HUES48 (cell line): ENCODE measurements around the gene GPC6.

ENCODE experiments used
- H3K27ac ChIP-seq: one replicate; pipeline ENCODE4 v1.7.0; 2013; ENCODE audit warnings: low read depth, low read length, inconsistent platforms
- H3K27me3 ChIP-seq: 2 replicates; pipeline ENCODE4 v1.6.1; 2013; ENCODE audit warnings: mild to moderate bottlenecking, low read length; ENCODE audit not compliant: control insufficient read depth, insufficient read depth
- H3K36me3 ChIP-seq: 2 replicates; pipeline ENCODE4 v1.6.1; 2013; ENCODE audit warnings: low read length; ENCODE audit not compliant: control insufficient read depth, insufficient read depth
- H3K4me1 ChIP-seq: 2 replicates; pipeline ENCODE4 v1.6.1; 2013; ENCODE audit warnings: mild to moderate bottlenecking, low read length; ENCODE audit not compliant: control insufficient read depth, insufficient read depth
- H3K4me3 ChIP-seq: 2 replicates; pipeline ENCODE4 v1.5.1; 2013; ENCODE audit warnings: mild to moderate bottlenecking, low read depth, low read length
- H3K9ac ChIP-seq: 2 replicates; pipeline ENCODE4 v1.6.1; 2013; ENCODE audit warnings: mild to moderate bottlenecking, low read depth, low read length, moderate library complexity
- H3K9me3 ChIP-seq: 2 replicates; pipeline ENCODE4 v1.6.1; 2013; ENCODE audit warnings: low read length; ENCODE audit not compliant: control insufficient read depth, insufficient read depth

GPC6 gene

DNA sequence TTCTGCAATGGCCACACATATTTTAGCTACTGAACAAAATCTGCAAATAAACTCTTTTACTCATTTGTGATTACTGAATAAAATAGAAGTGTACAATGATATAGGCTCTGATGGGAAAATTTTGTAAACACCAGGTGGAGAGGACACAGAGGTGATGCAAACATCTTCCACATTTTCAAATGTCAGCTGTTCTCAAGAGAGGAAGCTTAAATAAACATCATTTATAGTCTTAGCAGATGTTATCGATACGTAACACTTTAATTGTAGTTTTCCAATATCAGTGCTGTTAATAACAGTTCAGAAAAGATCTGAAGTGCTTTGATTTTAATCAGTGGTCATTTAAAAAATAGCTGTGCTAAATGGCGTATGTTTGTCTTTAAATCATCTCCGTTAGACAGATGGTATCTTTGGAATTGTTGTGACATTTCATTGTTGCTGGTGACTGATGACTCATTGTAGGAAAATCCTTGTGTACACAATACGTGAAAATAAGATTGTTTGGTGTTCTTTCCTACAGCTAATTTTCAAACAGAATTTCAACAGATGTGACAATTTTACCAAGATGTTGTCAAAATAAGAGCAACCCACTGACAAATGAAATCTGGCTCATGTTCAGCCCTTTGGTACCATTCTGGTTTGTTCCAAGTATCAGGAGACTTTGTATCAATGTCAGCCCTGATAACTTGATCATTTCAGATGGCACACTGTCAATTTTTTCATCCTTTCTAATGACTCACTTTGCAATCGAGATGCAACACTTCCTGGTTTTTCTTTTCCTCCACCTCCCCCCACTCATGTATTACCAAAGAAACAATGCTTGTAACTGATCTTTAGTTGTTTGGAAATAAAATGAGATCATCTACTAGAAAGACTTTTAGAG lies 736.9 kb downstream of the GPC6 start:
- Histone ChIP-seq H3K36me3 (no peaks in the 10 kb centered on the region), H3K27ac (peak overlapping the region; percentile 38), H3K4me1 (peaks cover 18% of the 10 kb centered on the region; the same call in 1 of the 2 replicates), H3K27me3 (no peaks in the 10 kb centered on the region), H3K4me3 (no peak overlapping the region), H3K9me3 (no peaks in the 10 kb centered on the region), H3K9ac (no peak overlapping the region)

DNA sequence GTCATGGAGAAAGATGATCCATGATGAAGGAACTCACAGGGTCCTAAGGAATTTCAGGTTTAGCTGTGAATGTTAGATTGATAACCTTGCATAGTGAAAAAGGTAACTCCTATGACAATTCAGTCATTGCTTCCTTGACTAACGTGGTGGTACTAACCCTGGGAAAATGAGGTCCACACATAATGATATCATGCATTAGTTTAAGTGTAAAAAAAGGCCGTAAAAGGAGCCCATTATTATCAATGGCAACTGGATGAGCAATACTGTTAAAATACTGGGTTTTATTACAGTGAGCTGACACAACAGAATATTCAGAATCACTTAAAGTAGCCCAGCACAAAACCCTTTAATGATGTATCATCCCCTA lies 737.5 kb downstream of the GPC6 start:
- Histone ChIP-seq H3K27ac (no peak overlapping the region), H3K36me3 (no peaks in the 10 kb centered on the region), H3K4me3 (no peak overlapping the region), H3K9ac (no peak overlapping the region), H3K4me1 (peaks cover 18% of the 10 kb centered on the region; the same call in 1 of the 2 replicates), H3K9me3 (no peaks in the 10 kb centered on the region), H3K27me3 (no peaks in the 10 kb centered on the region)

DNA sequence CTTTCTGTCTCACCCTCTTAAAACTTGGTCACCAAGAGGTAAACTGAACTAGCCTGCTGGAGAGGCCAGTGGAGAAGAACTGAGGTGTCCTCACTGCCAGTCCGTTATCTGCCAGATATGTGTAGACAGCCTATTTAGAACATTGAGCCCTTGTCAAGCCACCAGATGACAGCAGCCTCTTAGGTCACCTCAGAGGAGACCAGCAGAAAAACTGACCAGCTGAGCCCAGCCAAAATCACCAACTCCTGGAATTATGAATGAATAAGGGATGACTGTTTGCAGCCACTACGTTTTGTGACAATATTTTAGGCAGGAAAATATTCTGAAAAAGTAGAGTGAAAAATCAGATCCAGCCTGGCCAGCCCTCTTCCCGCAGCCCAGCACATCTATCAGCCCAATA lies 739.0 kb downstream of the GPC6 start:
- Histone ChIP-seq H3K9ac (no peak overlapping the region), H3K4me3 (no peak overlapping the region), H3K36me3 (no peaks in the 10 kb centered on the region), H3K4me1 (peaks cover 18% of the 10 kb centered on the region; the same call in 1 of the 2 replicates), H3K27ac (no peak overlapping the region), H3K9me3 (no peaks in the 10 kb centered on the region), H3K27me3 (no peaks in the 10 kb centered on the region)

DNA sequence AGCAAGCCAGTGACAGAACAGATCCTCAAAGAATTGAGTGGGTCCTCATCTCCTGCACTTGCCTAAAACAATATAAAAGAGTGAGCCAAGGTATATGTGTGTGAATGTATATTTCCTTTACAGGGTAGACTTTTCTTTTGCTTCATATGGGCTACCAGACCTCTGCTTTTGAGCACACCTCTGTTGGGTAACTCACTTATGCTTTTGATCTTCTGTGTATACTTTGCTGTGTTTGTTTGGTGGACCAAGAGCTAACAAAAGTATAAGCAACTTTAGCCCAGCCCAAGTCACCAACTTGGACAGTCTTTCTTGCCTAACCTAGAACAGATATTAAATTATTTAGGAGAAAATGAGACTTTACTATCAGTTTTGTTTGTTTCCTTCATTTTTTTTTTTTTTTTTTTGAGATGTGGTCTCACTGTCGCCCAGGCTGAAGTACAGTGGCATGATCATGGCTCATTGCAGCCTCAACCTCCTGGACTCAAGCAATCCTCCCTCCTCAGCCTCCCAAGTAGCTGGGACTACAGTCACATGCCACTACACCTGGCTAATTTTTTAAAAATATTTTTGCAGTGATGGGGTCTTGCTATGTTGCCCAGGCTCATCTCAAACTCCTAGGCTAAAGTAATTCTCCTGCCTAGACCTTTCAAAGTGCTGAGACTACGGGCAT lies 739.8 kb downstream of the GPC6 start:
- Histone ChIP-seq H3K4me1 (peaks cover 14% of the 10 kb centered on the region; the same call in 1 of the 2 replicates), H3K27ac (no peak overlapping the region), H3K36me3 (no peaks in the 10 kb centered on the region)

DNA sequence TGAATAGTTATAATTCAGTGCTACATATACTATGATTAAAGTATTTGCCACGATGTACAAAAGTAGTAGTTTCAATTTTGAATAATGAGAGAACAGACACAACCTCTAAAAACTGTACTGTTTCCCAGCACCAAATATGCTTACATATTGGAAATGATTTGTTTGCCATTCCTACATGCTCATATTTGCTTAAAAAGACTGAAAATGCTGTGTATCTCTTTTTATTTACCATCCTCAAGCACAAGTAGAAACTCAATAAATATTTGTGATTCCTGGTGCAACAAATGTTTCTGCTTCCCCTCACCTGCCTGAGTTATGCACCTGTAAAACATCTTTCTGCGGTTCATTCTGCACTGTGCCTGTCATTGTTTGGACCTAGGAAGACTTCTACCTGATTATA lies 740.7 kb downstream of the GPC6 start:
- Histone ChIP-seq H3K9ac (no peak overlapping the region), H3K36me3 (no peaks in the 10 kb centered on the region), H3K4me3 (no peak overlapping the region), H3K27ac (no peak overlapping the region), H3K27me3 (no peaks in the 10 kb centered on the region), H3K9me3 (no peaks in the 10 kb centered on the region), H3K4me1 (peaks cover 12% of the 10 kb centered on the region; the same call in 1 of the 2 replicates)

More for the DNA sequence above, 739.8 kb downstream of the GPC6 start:
- Histone ChIP-seq H3K9me3 (no peaks in the 10 kb centered on the region), H3K9ac (no peak overlapping the region), H3K27me3 (no peaks in the 10 kb centered on the region), H3K4me3 (no peak overlapping the region)

DNA sequence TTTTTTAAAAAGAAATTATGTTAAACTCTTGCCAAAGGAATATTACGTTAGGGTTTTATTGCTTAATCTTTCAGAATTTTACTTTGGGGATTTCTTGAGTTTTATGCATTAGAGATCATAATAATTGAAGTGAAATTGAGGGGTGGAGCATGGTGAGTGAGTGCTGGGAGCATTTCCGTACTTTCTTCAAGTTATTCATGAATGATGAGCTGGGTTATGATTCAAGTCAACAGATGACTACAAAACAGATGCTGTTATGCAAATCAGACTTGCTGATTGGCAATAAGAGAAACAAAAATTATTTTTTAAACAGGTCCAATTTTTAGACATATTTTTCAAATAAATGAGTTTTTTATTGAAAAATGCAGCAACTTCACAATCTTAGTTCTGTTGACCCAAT lies 748.6 kb downstream of the GPC6 start:
- Histone ChIP-seq H3K4me3 (no peak overlapping the region), H3K4me1 (no peaks in the 10 kb centered on the region), H3K9ac (no peak overlapping the region), H3K36me3 (no peaks in the 10 kb centered on the region), H3K9me3 (no peaks in the 10 kb centered on the region), H3K27ac (no peak overlapping the region), H3K27me3 (no peaks in the 10 kb centered on the region)

DNA sequence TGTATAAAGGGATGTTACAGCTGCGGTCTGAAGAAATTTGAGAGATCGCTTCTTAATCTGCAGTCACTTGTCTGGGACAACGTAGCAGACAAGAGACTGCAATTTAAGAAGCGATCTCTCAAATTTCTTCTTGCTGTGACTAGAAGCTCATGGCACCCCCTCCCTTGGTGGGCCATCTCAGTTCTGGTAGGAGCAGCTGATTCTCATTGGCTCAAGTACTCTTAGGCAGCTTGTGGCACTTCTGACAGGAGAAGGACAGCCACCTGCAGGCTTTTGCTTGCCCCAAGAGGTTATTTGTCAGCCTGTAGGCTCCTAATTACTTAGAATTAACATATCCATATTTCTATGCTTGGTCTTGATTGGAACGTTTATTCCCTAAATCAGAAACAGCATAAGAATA lies 749.9 kb downstream of the GPC6 start:
- H3K4me1 ChIP-seq: no peaks in the 10 kb centered on the region
- no peak overlapping the region for H3K9ac ChIP-seq
- no peak overlapping the region for H3K4me3 ChIP-seq
- H3K9me3 ChIP-seq: no peaks in the 10 kb centered on the region
- no peak overlapping the region for H3K27ac ChIP-seq
- no peaks in the 10 kb centered on the region for H3K27me3 ChIP-seq
- H3K36me3 ChIP-seq: no peaks in the 10 kb centered on the region

DNA sequence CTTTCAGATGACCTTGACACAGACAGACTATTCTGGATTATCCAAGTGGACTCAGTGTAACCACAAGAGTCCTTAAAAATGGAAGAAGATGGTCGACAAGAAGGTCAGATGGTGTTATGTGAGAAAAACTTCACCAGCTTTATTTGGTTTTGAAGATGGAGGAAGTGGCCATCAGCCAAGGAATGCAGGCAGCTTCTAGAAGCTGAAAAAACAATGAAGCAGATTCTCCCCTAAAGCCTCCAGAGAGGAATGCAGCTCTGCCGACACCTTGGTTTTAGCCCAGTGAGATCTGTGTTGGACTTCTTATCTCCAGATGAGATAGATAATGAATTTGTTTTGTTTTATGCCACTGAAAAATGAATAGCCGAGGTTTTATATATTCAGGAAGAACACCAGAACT lies 751.4 kb downstream of the GPC6 start:
- Histone ChIP-seq H3K27me3 (no peaks in the 10 kb centered on the region), H3K27ac (no peak overlapping the region), H3K9me3 (no peaks in the 10 kb centered on the region), H3K36me3 (no peaks in the 10 kb centered on the region), H3K9ac (no peak overlapping the region), H3K4me3 (no peak overlapping the region), H3K4me1 (no peaks in the 10 kb centered on the region)

DNA sequence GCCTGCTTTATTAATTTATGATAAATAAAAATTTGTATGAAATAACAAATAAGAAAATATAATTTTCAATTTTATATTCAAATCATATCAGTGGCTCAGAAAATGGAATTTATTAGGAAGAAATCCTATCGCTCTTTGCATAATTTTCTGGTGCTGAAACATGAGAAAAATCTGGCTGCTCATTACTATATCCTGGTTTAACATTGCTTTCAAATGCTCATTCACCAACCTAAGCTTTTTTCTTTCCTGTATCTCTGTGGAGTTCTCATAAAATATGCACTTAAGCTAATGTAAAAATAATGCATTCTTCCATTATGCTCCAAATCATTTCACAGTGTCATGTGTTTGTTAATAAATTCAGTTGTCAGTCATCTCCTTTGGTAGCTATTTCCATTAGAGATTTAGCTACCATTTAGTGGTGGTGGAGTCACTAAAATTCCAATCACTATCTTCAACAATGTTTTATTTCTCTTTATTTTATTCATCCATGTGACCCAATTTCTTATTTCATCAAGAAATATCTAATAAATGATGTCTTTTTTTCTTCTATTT lies 754.9 kb downstream of the GPC6 start:
- Histone ChIP-seq H3K27me3 (no peaks in the 10 kb centered on the region), H3K27ac (no peak overlapping the region), H3K36me3 (no peaks in the 10 kb centered on the region), H3K4me3 (no peak overlapping the region), H3K4me1 (peaks cover 17% of the 10 kb centered on the region; the same call in 1 of the 2 replicates), H3K9ac (no peak overlapping the region), H3K9me3 (no peaks in the 10 kb centered on the region)

DNA sequence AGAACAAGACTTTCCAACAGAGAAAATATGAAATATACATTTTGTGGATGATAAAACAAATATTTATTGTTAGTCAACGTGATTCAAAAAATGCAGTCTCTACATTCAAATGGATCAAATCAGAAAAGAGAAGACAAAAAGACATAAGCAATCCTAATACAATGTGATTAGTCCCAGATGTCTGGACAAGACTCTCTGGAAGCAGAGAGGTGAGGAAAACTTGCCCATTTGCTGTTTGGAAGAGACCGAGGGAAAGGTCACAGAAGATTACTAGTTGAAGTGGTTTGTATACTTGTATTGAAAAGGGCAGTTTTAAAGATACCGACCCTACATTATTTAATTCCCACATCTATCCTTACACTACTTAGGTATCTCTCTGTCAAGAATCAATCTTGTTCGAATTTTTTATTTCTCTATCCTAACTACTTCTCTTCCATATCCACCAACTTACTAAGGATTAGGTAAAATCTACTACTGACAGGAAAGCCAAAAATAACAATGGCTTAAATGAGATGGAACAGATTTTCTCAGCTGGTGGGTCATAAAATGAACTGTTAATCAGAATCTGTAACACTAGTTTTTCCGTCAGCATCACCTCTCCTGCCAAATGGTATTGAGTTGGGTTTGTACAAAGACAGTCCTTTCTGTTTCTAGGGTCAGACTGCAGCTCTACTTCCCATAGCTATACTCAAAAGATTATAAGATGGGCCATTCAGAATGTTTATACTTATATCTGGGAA lies 755.7 kb downstream of the GPC6 start:
- no peaks in the 10 kb centered on the region for H3K27me3 ChIP-seq
- H3K27ac ChIP-seq: no peak overlapping the region
- H3K4me3 ChIP-seq: no peak overlapping the region
- H3K9ac ChIP-seq: no peak overlapping the region
- H3K9me3 ChIP-seq: no peaks in the 10 kb centered on the region
- H3K4me1 ChIP-seq: peaks cover 17% of the 10 kb centered on the region; the same call in 1 of the 2 replicates
- H3K36me3 ChIP-seq: no peaks in the 10 kb centered on the region
